ENCODE measurements around the gene RNF207.
A peak's percentile ranks its signal among the peaks of the same experiment; 100 is the strongest.

Gene RNF207

DNA sequence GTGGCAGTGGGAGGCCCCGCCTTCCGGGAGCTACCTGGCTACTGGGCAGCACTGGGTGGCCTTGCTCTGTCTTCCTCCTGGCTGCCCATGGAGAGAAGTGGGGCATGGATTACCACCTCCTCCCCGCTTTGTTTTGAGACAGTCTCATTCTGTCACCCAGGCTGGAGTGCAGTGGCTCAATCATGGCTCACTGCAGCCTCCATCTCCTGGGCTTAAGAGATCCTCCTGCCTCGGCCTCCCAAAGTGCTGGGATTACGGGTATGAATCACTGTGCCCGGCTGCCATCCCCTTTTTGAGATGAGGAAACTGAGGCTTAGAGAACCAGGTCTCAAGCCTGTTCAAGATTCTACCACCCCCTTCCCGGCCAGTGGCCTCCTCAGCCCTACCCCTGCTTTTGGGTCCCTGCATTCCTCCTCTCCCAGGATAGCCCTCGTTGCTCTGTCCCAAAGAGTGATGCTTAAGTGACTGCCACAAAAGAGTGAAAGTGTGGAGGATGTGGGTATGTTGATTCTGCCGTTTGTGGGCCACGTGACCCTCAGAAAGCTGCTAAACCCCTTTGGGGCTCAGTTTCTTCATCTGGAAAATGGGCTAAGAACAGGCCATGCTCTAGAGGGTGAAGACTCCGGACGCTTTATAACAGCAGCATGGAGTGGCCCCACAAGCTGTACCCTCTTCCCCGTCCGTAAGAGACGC lies 45.9 kb downstream of the RNF207 start:
- no peak for DNase-seq

DNA sequence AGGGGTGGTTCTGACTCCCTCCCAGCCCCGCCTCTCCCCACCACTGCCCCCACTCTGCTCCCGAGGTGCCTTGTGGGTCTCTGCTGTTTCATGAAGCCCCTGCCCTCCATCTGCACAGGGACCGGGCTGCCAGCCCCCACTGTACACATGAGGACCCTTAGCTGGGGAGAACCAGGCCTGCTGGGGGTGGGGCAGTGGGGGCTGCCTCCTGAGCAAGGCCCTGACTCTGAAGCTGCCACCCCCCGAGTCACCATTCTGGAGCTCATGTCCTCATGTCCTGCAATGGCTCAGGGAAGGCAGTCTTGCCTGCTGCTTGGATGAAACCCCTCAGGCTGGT lies 46.4 kb downstream of the RNF207 start:
- DNase-seq: no peak

DNA sequence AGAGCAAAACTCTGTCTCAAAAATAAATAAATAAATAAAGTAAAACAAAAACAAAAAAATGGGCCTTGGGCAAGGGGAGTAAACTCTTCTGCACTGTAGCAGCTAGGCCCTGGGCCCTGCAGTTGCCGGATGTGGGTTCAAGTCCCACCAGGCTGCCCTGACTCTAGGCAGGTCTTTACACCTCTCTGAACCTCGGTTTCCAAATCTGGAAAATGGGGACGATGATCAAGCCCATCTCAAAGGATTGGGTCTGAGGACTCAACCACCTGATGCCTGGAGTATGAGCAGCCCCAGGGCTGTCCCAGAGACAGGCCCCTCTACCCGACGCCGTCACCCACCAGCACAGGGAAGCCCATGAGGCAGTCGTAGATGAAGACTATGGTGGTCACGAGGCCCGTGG lies 47.5 kb downstream of the RNF207 start:
- DNase-seq: no peak

GRCh38 chr1:6254691-6255090 lies 48.8 kb downstream of the RNF207 start:
- DNase-seq: no peak

DNA sequence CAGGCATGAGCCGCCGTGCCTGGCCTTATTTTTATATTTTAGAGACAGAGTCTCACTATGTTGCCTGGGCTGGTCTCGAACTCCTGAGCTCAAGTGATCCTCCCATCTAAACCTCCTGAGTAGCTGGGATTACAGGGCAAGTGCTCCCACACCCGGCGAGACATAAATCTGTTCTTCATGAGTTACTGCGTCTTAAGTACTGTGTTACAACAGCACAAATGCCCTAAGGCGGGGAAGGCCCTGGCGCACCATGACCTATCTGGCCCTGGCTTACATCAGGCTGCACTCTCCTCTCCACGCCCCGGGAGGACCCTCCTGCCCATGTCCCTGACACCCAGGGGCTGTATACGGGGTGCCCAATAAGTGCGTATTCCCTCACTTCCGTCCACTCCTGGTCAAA lies 50.7 kb downstream of the RNF207 start:
- DNase-seq: no peak

DNA sequence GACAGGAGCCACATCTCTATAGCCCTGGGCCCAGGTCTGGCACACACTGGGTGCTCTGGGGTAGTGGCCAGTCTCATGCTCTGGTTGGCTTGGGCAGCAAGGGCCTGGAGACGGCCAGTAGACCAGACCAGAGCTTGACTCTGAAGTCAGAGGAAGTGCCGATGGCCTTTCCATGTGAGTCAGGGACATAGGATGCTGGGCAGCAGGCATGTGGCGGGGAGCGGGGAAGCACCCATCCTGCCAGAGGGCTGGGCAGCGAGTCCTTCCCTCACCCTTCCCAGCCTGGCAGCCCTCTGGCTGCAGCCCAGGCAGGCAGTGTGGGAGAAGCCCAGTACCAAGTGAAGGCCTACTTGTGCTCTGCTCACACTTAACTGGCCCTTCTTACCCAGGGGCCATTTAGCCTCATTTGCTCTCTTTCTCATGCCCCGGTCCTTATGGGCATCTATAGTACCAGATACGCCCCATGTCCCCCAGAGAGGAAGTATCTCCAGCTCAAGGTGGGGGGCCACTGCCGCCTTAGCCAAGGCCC lies 51.7 kb downstream of the RNF207 start:
- DNase-seq: no peak

GRCh38 chr1:6258675-6259074 lies 52.8 kb downstream of the RNF207 start:
- DNase-seq: no peak

- DNase-seq: peak; percentile 50
Observed at GRCh38 chr1:6259491-6260362, 53.8 kb downstream of the RNF207 start.

GRCh38 chr1:6260433-6260934 lies 54.6 kb downstream of the RNF207 start:
- peak; percentile 55 for DNase-seq

DNA sequence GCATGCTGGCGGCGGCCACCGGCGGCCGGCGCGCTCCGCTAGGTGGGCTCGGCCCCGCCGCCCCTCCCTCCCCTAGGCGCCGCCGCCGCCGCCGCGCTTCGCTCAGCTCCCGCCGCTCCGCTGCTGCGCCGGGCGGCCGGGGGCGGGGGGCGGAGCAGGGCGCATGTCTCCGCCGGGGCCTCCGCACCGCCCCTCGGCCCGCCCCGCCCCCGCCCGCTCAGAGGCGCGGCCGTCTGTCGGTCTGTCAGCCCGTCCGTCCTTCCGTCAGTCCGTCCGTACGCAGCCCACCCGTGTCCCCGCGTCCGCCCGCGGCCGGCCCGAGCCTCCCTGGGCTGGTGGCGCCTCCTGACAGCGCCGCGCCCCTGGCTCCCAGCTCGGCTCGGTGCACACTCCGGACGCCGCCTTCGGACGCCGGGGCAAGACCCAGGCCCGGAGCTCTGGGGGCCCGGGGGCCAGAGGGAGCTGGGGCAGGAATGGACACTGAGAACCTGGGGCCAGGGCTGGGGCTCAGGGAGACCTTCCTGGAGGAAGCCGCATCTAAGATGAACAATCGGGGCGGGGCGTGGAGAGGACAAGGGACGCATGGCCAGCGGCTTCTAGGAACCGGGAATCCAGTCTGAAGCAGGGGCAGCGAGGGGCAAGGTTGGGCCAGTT lies 55.2 kb downstream of the RNF207 start, which contains the start of gene GPR153:
Gene GPR153 (minus strand): TSS at position 138 of the 654 bp plus-strand sequence. CDS start 6,193 bp downstream, outside the sequence.
- peak; percentile 68 for DNase-seq

- DNase-seq: peak; percentile 56
Observed at GRCh38 chr1:6261615-6261995, 55.7 kb downstream of the RNF207 start.

DNA sequence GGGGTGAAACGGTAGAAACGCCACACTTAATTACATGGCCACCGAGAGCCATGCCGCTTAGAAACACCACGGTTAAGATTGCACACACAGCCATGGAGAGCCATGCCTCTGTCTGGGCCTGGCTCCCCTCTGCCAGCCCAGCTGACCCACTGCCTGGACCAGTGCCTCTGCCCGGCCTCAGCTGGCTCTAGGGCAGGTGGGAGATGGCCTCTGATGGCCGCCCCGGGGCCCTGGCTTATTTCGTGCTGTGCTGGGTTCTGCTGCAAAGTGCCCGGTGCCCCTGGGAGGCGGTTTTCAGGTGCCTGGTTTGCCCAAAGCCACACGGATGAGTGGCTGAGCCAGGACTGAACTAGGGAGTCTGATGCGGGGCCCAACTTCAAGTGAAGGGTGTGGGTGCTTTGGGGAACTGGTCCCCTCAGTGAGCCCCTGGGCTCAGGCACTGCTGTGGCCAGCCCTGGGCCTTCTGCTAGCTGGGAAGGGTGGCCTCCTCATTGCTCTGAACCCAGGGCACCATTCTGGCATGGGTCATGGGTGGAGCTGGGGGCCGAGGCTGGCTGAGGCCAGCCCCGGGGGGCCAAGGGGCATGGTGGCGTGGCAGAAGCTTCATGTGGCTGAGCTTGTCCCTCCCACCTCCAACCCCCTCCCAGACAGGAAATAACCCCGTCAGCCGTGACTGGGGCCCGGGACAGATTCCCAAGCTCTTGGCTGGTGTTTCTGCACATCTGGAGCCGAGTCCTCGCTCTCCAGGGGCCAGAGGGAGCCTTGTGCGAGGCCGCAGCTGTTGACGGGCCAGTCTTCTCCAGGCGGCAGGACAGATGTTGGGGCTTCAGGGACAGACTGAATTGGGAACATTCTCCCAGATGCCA lies 56.9 kb downstream of the RNF207 start:
- DNase-seq: no peak

DNA sequence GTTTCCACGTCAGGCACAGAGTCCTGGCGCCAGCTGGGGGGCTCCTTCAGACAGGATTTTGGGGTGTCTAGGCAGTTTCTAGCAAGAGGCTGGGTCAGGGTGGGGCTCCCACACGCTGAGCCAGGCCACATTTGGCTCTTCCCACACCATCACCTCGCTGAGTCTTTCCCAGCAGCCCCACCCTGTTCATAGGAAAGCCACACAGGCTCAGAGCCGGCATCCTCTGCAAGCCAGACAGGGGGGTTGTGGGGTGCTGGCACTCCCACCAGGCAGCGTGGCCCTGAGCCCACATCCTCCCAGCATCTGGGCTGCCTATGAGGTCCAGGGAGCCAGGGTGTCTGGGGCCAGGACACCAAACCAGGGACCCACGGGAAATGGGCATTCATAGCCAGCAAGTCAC lies 57.8 kb downstream of the RNF207 start:
- no peak for DNase-seq

GRCh38 chr1:6265151-6265550 lies 59.2 kb downstream of the RNF207 start:
- no peak for DNase-seq

GRCh38 chr1:6266641-6267040 lies 60.7 kb downstream of the RNF207 start:
- no peak for DNase-seq

GRCh38 chr1:6267686-6268322 lies 61.9 kb downstream of the RNF207 start:
- peak; percentile 5 for DNase-seq

DNA sequence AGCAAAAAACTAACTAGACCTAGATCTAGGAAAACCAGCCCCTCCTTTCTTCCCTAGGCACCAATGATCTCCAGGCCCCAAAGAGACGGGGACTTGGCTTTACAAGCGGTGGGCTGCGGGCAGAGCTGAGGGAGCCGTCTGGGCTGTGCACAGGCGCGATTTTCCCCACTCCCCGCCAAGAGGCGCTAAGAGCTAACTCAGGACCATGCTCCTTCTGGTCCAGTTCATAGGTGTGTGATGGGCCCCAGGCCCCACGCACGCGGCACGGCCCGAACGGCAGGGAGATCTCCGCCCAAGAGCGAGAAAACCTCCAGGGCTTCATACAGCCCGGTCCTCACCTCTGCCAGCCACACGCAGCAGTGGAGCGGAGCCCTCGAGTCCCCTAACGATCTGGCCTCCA lies 62.5 kb downstream of the RNF207 start:
- no peak for DNase-seq

DNA sequence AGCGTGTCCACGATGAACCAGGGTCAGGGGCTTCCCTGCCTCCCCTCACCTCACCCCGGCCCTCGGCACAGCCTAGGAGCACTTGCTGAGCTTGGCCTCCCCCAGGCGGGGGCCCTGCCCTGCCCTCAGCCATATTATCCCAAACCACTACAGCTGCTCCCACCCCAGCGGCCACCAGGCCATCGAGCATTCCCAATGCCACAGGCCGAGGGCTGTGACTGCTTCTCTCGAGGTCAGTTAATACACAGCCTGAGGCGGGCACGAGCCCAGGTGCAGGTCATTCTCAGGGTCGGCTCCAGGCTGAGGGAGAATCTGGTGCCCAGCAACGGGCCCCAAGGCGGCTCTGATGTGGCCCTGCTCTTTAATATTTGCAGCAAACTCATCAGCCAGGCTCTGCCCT lies 63.4 kb downstream of the RNF207 start:
- DNase-seq: no peak

DNA sequence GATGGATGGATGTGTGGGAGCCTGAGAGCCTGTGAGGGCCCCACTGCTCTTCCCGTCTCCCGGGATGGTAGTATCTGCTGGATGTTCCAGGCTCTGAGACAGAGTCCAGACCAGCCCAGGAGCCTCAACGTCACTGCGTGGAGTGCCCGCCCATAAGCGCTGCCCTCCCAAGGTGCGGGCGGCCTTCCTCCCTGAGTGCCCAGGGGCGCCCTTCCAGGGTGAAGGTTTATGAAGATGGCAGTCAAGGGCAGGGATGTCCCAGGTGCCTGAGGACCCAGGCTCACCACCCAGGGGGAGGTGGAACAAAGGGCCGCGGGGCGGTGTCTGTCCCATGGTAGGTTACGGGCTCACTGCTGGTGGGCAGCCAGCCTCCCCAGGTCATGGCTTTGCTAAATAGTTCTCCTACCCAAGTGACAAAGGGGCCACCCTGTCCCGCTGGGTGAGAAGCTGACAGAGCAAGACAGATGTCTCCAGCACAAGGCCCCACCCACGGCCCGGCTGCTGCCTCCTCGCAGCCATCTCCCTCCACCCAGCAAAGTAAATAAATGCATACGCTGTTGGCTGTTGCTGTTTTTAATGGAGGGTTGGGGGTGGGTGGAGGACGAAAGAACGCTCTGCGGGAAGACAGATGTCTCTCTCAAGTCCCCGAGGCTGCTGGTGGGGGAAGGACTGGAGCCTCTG lies 63.9 kb downstream of the RNF207 start:
- peak; percentile 91 for DNase-seq

DNA sequence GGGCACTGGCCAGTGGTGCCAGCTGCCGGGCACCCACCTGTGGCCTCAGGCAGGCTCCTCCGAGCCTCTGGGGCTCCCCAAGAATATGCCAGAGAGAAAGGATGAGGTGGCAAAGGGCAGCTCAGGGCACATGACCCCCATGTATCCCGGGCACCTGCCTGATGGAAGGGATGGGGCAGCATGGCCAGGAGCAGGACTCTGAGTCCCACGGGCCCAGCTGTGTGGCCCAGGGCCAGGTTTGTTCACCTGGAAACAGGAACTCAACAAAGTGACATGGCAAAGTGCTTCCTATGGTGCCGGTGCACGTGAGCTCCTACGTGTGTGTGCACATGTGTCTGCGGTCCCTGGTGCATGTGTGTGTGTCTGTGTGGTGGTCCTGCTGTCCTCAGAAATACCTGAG lies 64.5 kb downstream of the RNF207 start:
- peak; percentile 74 for DNase-seq

All from NCI-H69 (cell line).